ENCODE results near the gene FAM210B.
A peak's percentile ranks its signal among the peaks of the same experiment; 100 is the strongest.

The FAM210B gene

DNA sequence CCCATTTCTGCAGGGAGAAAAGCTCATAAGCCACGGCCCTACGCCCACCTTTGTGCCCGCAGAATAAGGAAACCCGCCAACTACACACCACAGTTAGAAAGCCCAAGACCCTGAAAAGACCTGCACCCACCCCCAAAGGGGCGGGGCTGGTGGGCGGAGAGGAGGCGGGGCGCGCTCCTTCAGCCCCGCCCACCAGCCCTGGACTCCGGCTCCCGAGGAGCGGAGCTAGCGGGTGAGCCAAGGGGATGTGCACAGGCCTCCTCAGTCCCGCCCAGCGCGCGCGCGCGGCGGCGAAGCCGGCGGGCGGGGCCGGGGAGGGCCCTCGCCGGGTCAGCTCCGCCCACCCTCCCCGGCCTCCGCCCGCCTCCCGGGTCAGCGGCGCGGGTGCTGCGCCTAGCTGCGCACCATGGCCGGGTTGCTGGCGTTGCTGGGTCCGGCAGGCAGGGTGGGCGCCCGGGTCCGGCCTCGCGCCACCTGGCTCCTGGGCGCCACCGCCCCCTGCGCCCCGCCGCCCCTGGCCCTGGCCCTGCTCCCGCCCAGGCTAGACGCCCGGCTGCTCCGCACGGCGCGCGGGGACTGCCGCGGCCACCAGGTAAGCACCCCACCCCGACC, at the start of gene FAM210B:
Gene FAM210B (plus strand): TSS at position 375 of the 612 bp plus-strand sequence. CDS start 32 bp downstream, at position 407.
- TF ChIP-seq CTCF (IDR thresholded peaks at IDR 0.05; ENCODE audit: low read depth, low read length) = no peak
- DNase-seq (ENCODE audit: extremely low read depth, low read depth) = peak; percentile 67

- DNase-seq (ENCODE audit: extremely low read depth, low read depth) = no peak
- TF ChIP-seq CTCF (IDR thresholded peaks at IDR 0.05; ENCODE audit: low read depth, low read length) = no peak
These were observed 42.7 kb upstream of the FAM210B start for GRCh38 chr20:56316051-56316450.

GRCh38 chr20:56316483-56316882, 42.3 kb upstream of the FAM210B start:
- DNase-seq (ENCODE audit: extremely low read depth, low read depth) = no peak
- TF ChIP-seq CTCF (IDR thresholded peaks at IDR 0.05; ENCODE audit: low read depth, low read length) = no peak

GRCh38 chr20:56322681-56323080, 36.1 kb upstream of the FAM210B start:
- no peak for TF ChIP-seq CTCF (IDR thresholded peaks at IDR 0.05; ENCODE audit: low read depth, low read length)
- DNase-seq (ENCODE audit: extremely low read depth, low read depth) = peak; percentile 27

DNA sequence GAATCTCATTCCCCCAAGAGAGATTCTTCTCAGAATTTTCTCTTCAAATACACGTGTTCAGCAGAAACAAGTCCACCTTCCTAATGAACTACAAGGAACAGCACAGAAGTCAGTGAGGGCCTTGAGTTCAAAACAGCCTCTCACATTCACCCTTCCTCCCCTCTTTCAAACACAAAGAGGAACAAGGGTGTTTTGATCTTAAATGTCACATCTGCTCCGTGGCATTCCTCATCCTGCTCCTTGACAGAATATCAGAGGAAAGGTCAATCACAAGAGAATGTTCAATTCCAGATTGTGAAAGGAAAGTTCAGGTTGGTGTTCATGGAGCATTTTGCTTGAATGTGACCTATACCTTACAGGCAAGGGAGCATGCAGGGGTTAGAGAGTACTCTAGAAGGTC, 35.6 kb upstream of the FAM210B start:
- DNase-seq (ENCODE audit: extremely low read depth, low read depth) = no peak
- TF ChIP-seq CTCF (IDR thresholded peaks at IDR 0.05; ENCODE audit: low read depth, low read length) = no peak

DNA sequence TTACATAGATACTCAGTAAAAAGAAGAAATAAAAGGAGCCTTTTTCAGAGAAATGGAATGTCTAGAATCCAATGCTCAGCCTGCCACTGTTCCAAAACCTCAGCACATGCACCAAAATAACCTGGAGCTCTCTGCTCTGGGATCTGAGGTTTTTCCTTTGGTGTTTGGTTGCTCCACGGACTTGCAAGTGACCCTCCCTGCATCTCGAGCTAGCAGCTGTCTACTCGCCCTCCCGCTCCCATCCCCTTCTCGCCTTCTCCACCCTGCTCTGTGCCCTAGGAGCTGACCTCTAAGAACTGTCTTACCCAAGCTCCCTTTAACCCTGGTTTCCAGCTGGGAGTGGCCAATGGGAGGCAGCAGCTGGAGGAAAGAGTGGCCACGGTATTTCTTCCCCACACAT, 35.1 kb upstream of the FAM210B start:
- DNase-seq (ENCODE audit: extremely low read depth, low read depth) = no peak
- no peak for TF ChIP-seq CTCF (IDR thresholded peaks at IDR 0.05; ENCODE audit: low read depth, low read length)

- no peak for DNase-seq (ENCODE audit: extremely low read depth, low read depth)
- no peak for TF ChIP-seq CTCF (IDR thresholded peaks at IDR 0.05; ENCODE audit: low read depth, low read length)
These were observed 34.0 kb upstream of the FAM210B start for GRCh38 chr20:56324806-56325205.
